ENCODE measurements around the gene PAFAH2.

Gene PAFAH2

GRCh38 chr1:26023826-26024225 is 26.0 kb upstream of the PAFAH2 start:
- Mint-ChIP-seq H3K4me3 (no peak overlapping the region), H3K4me1 (ENCODE audit: low read depth) (peaks cover 9% of the 10 kb centered on the region), H3K9me3 (no peaks in the 10 kb centered on the region), H3K27me3 (ENCODE audit: low read depth) (peaks cover 15% of the 10 kb centered on the region), H3K27ac (no peak overlapping the region), H3K36me3 (ENCODE audit: low read depth) (no peaks in the 10 kb centered on the region)

GRCh38 chr1:26023009-26023408 is 25.1 kb upstream of the PAFAH2 start:
- Mint-ChIP-seq H3K27ac (no peak overlapping the region), H3K27me3 (ENCODE audit: low read depth) (peaks cover 18% of the 10 kb centered on the region), H3K36me3 (ENCODE audit: low read depth) (no peaks in the 10 kb centered on the region)

GRCh38 chr1:26022404-26022779 is 24.5 kb upstream of the PAFAH2 start:
- Mint-ChIP-seq H3K9me3 (no peaks in the 10 kb centered on the region), H3K4me3 (no peak overlapping the region)

More at GRCh38 chr1:26023009-26023408, 25.1 kb upstream of the PAFAH2 start:
- H3K9me3 Mint-ChIP-seq, result no peaks in the 10 kb centered on the region
- H3K4me3 Mint-ChIP-seq, result no peak overlapping the region
- peaks cover 9% of the 10 kb centered on the region for H3K4me1 Mint-ChIP-seq (ENCODE audit: low read depth)

DNA sequence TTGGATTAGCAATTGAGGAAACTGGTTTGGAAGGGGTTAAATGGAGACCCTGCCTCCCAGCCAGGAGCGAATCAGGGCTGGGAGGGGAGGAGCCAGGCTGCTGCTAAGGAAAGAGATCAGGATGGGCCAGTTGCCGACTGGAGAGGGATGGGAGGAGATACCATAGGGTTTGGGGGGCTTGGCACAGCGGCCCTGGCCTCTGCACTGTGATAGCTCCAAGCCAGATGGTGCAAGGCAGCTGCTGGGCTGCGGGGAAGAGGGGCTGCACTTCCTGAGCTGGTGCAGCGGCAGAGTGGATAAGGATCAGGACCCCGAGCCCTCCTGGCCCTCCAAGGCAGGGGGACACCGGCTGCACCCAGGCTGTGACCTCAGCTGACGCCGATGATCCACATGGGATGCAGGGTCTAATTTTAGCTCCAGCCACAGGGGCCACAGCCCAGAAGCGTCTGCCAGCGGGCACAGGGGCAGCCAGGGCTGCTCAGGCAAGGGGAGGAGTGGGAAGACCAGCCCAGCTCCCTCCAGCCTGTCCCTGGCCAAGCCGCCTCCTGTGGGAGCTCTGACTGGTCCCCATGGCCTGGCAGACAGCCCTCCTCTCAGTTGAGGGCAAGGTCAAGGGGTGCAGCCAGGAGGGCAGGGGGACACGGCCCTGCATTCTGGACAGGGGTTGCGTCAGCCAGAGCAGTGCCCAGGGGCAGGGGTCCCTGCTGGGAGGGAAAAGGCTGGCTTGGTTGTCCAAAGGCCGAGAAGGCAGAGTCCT is 24.0 kb upstream of the PAFAH2 start, which contains the start of gene EXTL1:
Gene EXTL1 (plus strand): TSS at position 129 of the 757 bp plus-strand sequence. CDS start 872 bp downstream, outside the sequence.
- H3K4me1 Mint-ChIP-seq (ENCODE audit: low read depth), result peaks cover 5% of the 10 kb centered on the region
- no peak within 1 kb of the TSS for H3K27ac Mint-ChIP-seq
- H3K27me3 Mint-ChIP-seq (ENCODE audit: low read depth), result peaks cover 18% of the 10 kb centered on the region
- H3K36me3 Mint-ChIP-seq (ENCODE audit: low read depth), result no peaks in the 10 kb centered on the region
- H3K4me3 Mint-ChIP-seq, result no peak within 1 kb of the TSS
- no peaks in the 10 kb centered on the region for H3K9me3 Mint-ChIP-seq

More at GRCh38 chr1:26022404-26022779, 24.5 kb upstream of the PAFAH2 start:
- no peaks in the 10 kb centered on the region for H3K36me3 Mint-ChIP-seq (ENCODE audit: low read depth)
- no peak overlapping the region for H3K27ac Mint-ChIP-seq
- peaks cover 18% of the 10 kb centered on the region for H3K27me3 Mint-ChIP-seq (ENCODE audit: low read depth)
- H3K4me1 Mint-ChIP-seq (ENCODE audit: low read depth), result peaks cover 5% of the 10 kb centered on the region

DNA sequence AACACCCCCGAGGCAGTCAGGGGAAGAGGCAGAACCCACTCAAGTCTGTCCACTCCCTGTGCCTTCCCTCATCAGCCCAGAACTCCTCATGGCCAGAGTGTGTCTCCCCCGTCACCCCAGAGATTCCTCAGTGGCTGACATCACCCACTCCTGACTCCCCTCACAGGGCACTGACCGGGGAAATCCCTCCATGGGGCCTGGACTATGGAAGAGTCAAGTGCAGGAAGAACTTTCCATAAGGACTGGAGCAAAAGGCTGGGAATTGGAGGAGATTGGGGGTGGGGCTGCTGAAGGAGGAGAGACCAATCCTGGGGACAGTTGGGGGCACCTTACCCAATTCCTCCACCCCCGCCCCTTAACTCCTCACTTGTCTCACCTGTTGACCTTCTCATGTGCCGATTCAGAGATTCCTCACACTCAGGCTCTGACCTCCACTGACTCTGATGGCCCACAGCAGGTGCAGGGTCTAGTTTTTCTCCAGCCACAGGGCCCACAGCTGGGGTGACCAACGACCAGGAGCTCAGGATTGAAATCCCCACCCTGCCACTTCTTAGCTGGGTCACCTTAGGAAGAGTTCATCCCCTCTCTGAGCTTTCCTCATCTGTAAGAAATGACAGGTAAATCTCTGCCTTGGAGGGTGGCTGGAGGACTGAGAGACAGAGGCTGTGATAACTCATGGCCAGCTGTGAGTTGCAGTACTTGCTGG is 23.2 kb upstream of the PAFAH2 start:
- peaks cover 18% of the 10 kb centered on the region for H3K27me3 Mint-ChIP-seq (ENCODE audit: low read depth)
- H3K36me3 Mint-ChIP-seq (ENCODE audit: low read depth), result no peaks in the 10 kb centered on the region
- H3K4me1 Mint-ChIP-seq (ENCODE audit: low read depth), result peaks cover 5% of the 10 kb centered on the region
- no peak overlapping the region for H3K27ac Mint-ChIP-seq
- no peak overlapping the region for H3K4me3 Mint-ChIP-seq
- H3K9me3 Mint-ChIP-seq, result no peaks in the 10 kb centered on the region

DNA sequence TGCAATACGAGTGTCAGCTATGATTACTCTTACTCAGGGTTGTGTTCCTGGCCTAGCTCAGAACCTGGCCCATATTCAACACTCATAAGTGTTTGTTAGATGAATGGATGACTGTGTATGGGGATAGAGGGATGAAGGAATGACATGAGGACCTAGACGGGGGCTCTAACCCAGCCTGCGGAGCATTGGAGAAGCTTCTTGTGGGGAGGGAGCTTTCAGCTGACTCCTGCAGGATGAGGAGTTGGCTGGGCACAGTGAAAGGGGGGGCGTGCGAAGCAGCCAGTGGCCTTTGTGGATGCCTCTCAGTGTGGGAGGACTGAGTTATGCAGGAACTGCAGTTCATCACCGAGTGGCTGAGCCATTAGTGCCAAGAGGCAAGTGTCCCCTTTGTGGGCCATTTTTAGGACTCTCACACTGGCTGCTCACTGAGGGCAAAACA is 22.5 kb upstream of the PAFAH2 start:
- Mint-ChIP-seq H3K4me1 (ENCODE audit: low read depth) (peaks cover 5% of the 10 kb centered on the region), H3K27me3 (ENCODE audit: low read depth) (peaks cover 18% of the 10 kb centered on the region), H3K27ac (no peak overlapping the region), H3K9me3 (no peaks in the 10 kb centered on the region), H3K4me3 (no peak overlapping the region), H3K36me3 (ENCODE audit: low read depth) (no peaks in the 10 kb centered on the region)

DNA sequence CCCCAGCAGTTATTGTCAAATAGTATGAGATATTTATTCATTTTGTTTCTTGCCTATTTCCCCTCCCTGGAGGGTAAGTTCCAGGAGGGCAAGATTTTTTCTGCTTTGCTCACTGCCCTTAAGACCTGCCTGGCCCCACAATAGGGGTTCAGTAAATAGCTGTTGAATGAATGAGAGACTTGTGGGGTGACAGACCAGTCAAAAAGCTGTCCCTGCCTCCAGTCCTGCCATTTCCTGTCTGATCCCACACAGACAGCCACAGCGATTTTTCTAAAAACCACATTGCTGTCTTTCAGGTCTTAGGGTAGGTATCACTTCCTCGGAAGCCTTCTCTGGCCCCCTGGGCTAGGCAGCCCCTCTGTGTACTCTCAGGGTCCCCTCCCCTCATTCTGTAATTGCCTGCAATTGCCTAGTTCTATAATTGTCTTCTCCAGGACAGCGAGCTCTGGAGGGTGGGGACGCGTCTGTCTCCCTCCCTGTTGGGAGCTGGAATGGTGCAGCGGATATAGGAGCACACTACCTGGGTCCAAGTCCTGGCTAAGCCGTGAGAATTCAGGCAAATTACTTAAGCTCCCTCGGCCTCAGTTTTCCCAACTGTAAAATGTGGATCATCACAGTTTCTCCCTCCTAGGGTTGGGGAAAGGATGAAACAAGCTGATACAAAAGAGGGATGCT is 21.9 kb upstream of the PAFAH2 start:
- H3K9me3 Mint-ChIP-seq, result no peaks in the 10 kb centered on the region
- no peak overlapping the region for H3K4me3 Mint-ChIP-seq
- no peak overlapping the region for H3K27ac Mint-ChIP-seq
- H3K4me1 Mint-ChIP-seq (ENCODE audit: low read depth), result peaks cover 5% of the 10 kb centered on the region
- H3K27me3 Mint-ChIP-seq (ENCODE audit: low read depth), result peaks cover 18% of the 10 kb centered on the region
- no peaks in the 10 kb centered on the region for H3K36me3 Mint-ChIP-seq (ENCODE audit: low read depth)

DNA sequence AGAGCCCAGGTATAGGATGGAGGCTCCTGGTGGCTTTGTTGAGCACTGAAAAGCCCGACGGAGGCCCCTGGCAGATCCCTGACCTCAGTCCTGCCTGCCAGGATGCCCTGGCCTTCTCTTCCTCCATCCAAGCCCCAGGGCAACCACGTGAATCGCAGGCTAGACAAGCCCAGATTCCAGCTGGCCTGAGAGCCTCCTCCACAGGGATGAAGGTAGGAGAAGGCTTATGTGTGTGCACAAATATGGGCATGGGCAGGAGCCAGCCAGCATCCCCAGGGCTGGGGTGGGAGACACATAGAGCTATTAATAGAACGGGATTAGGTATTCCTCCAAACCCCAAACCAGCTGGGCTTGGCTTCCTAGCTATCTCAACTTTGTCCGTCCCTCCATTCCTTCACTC is 19.7 kb upstream of the PAFAH2 start:
- no peaks in the 10 kb centered on the region for H3K36me3 Mint-ChIP-seq (ENCODE audit: low read depth)
- no peak overlapping the region for H3K4me3 Mint-ChIP-seq
- H3K4me1 Mint-ChIP-seq (ENCODE audit: low read depth), result peaks cover 5% of the 10 kb centered on the region
- peaks cover 18% of the 10 kb centered on the region for H3K27me3 Mint-ChIP-seq (ENCODE audit: low read depth)
- H3K9me3 Mint-ChIP-seq, result no peaks in the 10 kb centered on the region
- no peak overlapping the region for H3K27ac Mint-ChIP-seq

DNA sequence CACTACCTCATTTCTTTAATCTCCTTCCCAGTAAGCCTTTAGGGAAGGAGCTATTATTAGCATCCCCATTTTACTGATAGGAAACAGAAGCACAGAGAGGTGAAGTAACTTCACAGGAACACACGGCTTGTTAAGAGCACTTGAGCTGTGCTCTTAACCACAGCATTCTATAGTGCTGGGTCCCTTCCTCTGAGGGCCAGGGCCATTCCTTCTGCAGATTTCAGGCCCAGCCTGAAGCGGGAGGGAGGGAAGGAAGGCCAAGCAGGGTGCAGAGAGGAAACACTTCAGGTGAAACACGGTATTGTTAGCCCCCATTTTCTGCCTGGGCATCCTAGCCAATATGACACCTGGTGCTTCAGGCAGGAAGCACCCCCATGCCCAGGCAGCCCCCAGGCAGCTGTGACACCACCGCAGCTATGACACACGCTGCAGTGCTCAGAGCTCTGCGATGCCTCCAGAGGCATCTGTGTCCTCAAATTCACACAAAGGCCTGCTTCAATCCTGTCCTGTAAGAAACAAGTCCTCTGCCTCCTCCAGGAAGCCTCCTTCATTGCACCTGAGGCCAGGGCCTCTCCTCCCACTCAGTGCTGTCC is 19.2 kb upstream of the PAFAH2 start:
- Mint-ChIP-seq H3K36me3 (ENCODE audit: low read depth) (no peaks in the 10 kb centered on the region), H3K9me3 (no peaks in the 10 kb centered on the region), H3K27me3 (ENCODE audit: low read depth) (peaks cover 18% of the 10 kb centered on the region), H3K4me1 (ENCODE audit: low read depth) (peaks cover 5% of the 10 kb centered on the region), H3K4me3 (no peak overlapping the region), H3K27ac (no peak overlapping the region)

- H3K27me3 Mint-ChIP-seq (ENCODE audit: low read depth), result peaks cover 15% of the 10 kb centered on the region
- peaks cover 5% of the 10 kb centered on the region for H3K4me1 Mint-ChIP-seq (ENCODE audit: low read depth)
- no peak overlapping the region for H3K4me3 Mint-ChIP-seq
- H3K36me3 Mint-ChIP-seq (ENCODE audit: low read depth), result no peaks in the 10 kb centered on the region
- no peak overlapping the region for H3K27ac Mint-ChIP-seq
- H3K9me3 Mint-ChIP-seq, result no peaks in the 10 kb centered on the region
Observed at GRCh38 chr1:26016258-26016952, 18.5 kb upstream of the PAFAH2 start.

GRCh38 chr1:26015358-26015757 is 17.5 kb upstream of the PAFAH2 start:
- no peaks in the 10 kb centered on the region for H3K36me3 Mint-ChIP-seq (ENCODE audit: low read depth)
- no peaks in the 10 kb centered on the region for H3K9me3 Mint-ChIP-seq
- H3K4me3 Mint-ChIP-seq, result no peak overlapping the region
- peaks cover 18% of the 10 kb centered on the region for H3K27me3 Mint-ChIP-seq (ENCODE audit: low read depth)
- H3K4me1 Mint-ChIP-seq (ENCODE audit: low read depth), result peaks cover 5% of the 10 kb centered on the region
- H3K27ac Mint-ChIP-seq, result no peak overlapping the region

DNA sequence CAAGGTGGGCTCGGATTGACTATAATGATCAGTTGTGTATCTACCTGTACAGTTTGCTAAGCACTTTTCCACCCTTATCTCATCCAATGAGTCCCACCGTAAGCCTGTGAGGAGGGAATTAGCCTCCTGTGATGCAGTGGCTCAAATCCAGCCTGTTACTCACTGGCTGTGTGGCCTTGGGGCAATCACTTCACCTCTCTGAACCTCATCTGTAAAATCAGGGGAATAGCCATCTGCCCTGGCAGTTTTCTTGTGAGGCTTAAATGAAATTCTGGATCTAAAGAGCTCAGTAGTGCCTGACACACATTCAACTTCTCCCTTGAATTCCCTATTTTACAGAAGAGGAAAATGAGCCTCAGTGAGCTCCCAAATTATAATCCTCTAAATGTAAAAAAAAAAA is 16.3 kb upstream of the PAFAH2 start:
- Mint-ChIP-seq H3K27me3 (ENCODE audit: low read depth) (peaks cover 9% of the 10 kb centered on the region), H3K36me3 (ENCODE audit: low read depth) (no peaks in the 10 kb centered on the region), H3K9me3 (no peaks in the 10 kb centered on the region), H3K27ac (no peak overlapping the region), H3K4me1 (ENCODE audit: low read depth) (no peaks in the 10 kb centered on the region), H3K4me3 (no peak overlapping the region)

DNA sequence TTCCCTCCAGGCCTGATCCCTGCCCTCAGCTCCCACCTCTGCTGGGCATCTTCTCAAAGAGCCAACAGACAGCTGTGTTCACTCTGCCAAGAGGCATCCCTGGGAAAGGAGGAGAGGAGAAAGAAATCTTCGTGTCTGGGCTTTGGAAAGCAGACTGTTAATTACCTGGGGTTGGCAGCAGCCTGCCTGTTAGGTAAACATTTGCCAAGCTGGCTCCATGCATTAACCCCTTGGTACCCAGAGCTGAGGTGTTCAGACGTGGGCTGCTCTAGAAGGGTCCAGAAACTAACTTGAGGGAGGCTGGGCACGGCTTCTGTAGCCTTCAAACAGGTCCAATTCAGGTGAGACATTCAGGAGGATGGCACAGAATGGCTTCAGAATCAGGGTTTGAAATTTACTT is 15.0 kb upstream of the PAFAH2 start:
- Mint-ChIP-seq H3K27ac (no peak overlapping the region), H3K36me3 (ENCODE audit: low read depth) (no peaks in the 10 kb centered on the region), H3K27me3 (ENCODE audit: low read depth) (peaks cover 4% of the 10 kb centered on the region), H3K4me3 (no peak overlapping the region), H3K4me1 (ENCODE audit: low read depth) (no peaks in the 10 kb centered on the region), H3K9me3 (no peaks in the 10 kb centered on the region)

DNA sequence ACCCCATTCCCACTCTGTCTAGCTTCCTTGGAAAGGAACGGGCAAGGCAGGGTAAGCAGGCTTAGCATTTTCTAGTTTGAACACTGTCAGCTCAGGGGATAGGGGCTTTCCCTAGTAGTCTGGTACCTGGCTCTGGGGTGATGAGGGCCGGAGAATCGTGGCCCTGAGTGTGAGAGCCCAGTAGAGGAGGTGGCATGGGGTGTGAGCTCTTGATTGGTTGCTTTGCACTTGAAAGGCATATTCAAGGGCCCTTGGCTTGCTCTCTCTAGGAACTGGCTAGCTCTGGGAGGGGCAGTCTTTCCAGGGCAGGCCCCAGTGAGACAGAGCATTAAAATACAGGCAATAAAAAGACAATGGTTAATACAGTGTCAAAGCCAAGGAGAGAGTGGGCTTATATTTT is 13.0 kb upstream of the PAFAH2 start:
- no peaks in the 10 kb centered on the region for H3K9me3 Mint-ChIP-seq
- H3K27me3 Mint-ChIP-seq (ENCODE audit: low read depth), result peaks cover 10% of the 10 kb centered on the region
- no peaks in the 10 kb centered on the region for H3K4me1 Mint-ChIP-seq (ENCODE audit: low read depth)
- H3K4me3 Mint-ChIP-seq, result no peak overlapping the region
- H3K27ac Mint-ChIP-seq, result no peak overlapping the region
- H3K36me3 Mint-ChIP-seq (ENCODE audit: low read depth), result no peaks in the 10 kb centered on the region

Measured in T-helper 1 cell treated with Interleukin-12 subunit alpha and Interleukin-12 subunit beta and Interleukin-4 antibody, amounts not matched to agents 30 μg/mL and 1 μg/mL, for 36 hours (primary cell).